CD14-positive monocyte (primary cell): ENCODE measurements around the gene SASH1. TPM values are rescaled to one million over a fixed set of nuclear protein-coding genes. Genes with fewer than 3 reads are reported as not detected.

Experiments used
- DNase-seq, 3 donors: peaks; one replicate each; pipeline ENCODE4 v3.0.0-alpha.2; 2011 to 2022
- H2AFZ ChIP-seq: 2 replicates; pipeline ENCODE4 v1.6.0; 2012; ENCODE audit warnings: mild to moderate bottlenecking, low read depth, low read length, inconsistent platforms; ENCODE audit not compliant: insufficient read depth, poor library complexity, severe bottlenecking
- H3K27ac ChIP-seq, 2 donors: 1 replicate in 1 of 2; 2 replicates in 1 of 2; pipeline ENCODE4 v1.5.1; 2012 to 2013; ENCODE audit warnings: low read length in 2 of 2, control low read depth in 1 of 2, inconsistent platforms in 1 of 2, low read depth in 1 of 2, mild to moderate bottlenecking in 1 of 2
- H3K27me3 ChIP-seq, 2 donors: one replicate each; pipeline versions ENCODE4 v1.6.0 to v1.6.1; 2011 to 2013; ENCODE audit warnings: low read length in 2 of 2; ENCODE audit not compliant: control insufficient read depth in 2 of 2, insufficient read depth in 2 of 2
- H3K36me3 ChIP-seq, 2 donors: replicated peaks in 1 of 2; 1 replicate in 1 of 2; 2 replicates in 1 of 2; pipeline versions ENCODE4 v1.5.1 to v1.6.1; 2012 to 2013; ENCODE audit warnings: low read length in 2 of 2, control low read depth in 1 of 2, inconsistent platforms in 1 of 2, mild to moderate bottlenecking in 1 of 2; ENCODE audit not compliant: insufficient read depth in 2 of 2, control insufficient read depth in 1 of 2
- H3K4me1 ChIP-seq, 2 donors: 1 replicate in 1 of 2; 2 replicates in 1 of 2; pipeline versions ENCODE4 v1.5.1 to v1.6.1; 2012 to 2013; ENCODE audit warnings: low read length in 2 of 2, control low read depth in 1 of 2, inconsistent platforms in 1 of 2, mild to moderate bottlenecking in 1 of 2, moderate library complexity in 1 of 2; ENCODE audit not compliant: insufficient read depth in 2 of 2, control insufficient read depth in 1 of 2
- H3K4me2 ChIP-seq: replicated peaks from 2 replicates; pipeline ENCODE3; 2012; ENCODE audit warnings: low read length, moderate library complexity, mild to moderate bottlenecking; ENCODE audit not compliant: poor library complexity, severe bottlenecking; ENCODE audit errors: extremely low read depth
- H3K4me3 ChIP-seq, 3 experiments: fragments of 200-600 bp in 1 of 3; sonication (generic) in 1 of 3; replicated peaks in 1 of 3; 1 replicate in 2 of 3; 2 replicates in 1 of 3; pipeline ENCODE4 v1.5.1; 2011 to 2013; ENCODE audit warnings: low read length in 3 of 3, mild to moderate bottlenecking in 3 of 3, control low read depth in 2 of 3, low read depth in 2 of 3, inconsistent platforms in 1 of 3, moderate library complexity in 1 of 3
- H3K79me2 ChIP-seq: 2 replicates; pipeline ENCODE4 v1.6.0; 2012; ENCODE audit warnings: mild to moderate bottlenecking, control low read depth, inconsistent platforms, low read length, moderate library complexity; ENCODE audit not compliant: insufficient read depth
- H3K9ac ChIP-seq: 2 replicates; pipeline ENCODE4 v1.6.0; 2017; ENCODE audit warnings: low read length, mild to moderate bottlenecking; ENCODE audit not compliant: insufficient read depth, poor library complexity, severe bottlenecking
- H3K9me3 ChIP-seq, 2 donors: replicated peaks in 1 of 2; 1 replicate in 1 of 2; 2 replicates in 1 of 2; pipeline versions ENCODE4 v1.5.1 to v1.6.1; 2012 to 2013; ENCODE audit warnings: low read length in 2 of 2, control low read depth in 1 of 2; ENCODE audit not compliant: control insufficient read depth in 1 of 2, insufficient read depth in 1 of 2
- H4K20me1 ChIP-seq: 2 replicates; pipeline ENCODE4 v1.6.0; 2012; ENCODE audit warnings: mild to moderate bottlenecking, low read length, control low read depth, moderate library complexity; ENCODE audit not compliant: insufficient read depth
- H3K27ac Mint-ChIP-seq, 7 donors: one replicate each; pipeline ENCODE4 v1.8.0; 2020; ENCODE audit warnings: mild to moderate bottlenecking in 7 of 7, mixed read lengths in 7 of 7, moderate library complexity in 6 of 7, inconsistent platforms in 2 of 7
- H3K27me3 Mint-ChIP-seq, 3 donors: one replicate each; pipeline ENCODE4 v1.8.0; 2021 to 2022; ENCODE audit warnings: low read depth in 3 of 3, mild to moderate bottlenecking in 3 of 3, mixed read lengths in 3 of 3, moderate library complexity in 3 of 3, inconsistent platforms in 1 of 3
- H3K36me3 Mint-ChIP-seq, 2 donors: one replicate each; pipeline ENCODE4 v1.8.0; 2020; ENCODE audit warnings: mixed read lengths in 2 of 2, inconsistent platforms in 1 of 2, mild to moderate bottlenecking in 1 of 2
- H3K4me1 Mint-ChIP-seq: one replicate; pipeline ENCODE4 v1.8.0; 2020; ENCODE audit warnings: mild to moderate bottlenecking, mixed read lengths
- H3K4me3 Mint-ChIP-seq, 2 donors: one replicate each; pipeline ENCODE4 v1.8.0; 2020; ENCODE audit warnings: mild to moderate bottlenecking in 2 of 2, mixed read lengths in 2 of 2, moderate library complexity in 1 of 2
- H3K9me3 Mint-ChIP-seq, 7 donors: one replicate each; pipeline ENCODE4 v1.8.0; 2020 to 2022; ENCODE audit warnings: mixed read lengths in 7 of 7, mild to moderate bottlenecking in 6 of 7, moderate library complexity in 6 of 7, inconsistent platforms in 2 of 7
- WGBS: methylation state at CpG from one replicate; pipeline ENCODE4 v1.1.5; 2013; ENCODE audit warnings: missing lambda C conversion rate; ENCODE audit not compliant: insufficient coverage; 5-methylcytosine and 5-hydroxymethylcytosine counted together
- intact Hi-C, 2 donors: fragments of 100-400 bp; cut with micrococcal nuclease; formaldehyde crosslinking; loops; one replicate each; pipeline versions ENCODE4 v1.15.0 to v1.15.1; 2023
- polyA plus RNA-seq, 3 donors: library from polyadenylated mRNA; depleted of rRNA in 1 of 3; unstranded in 2 of 3; stranded (reverse) in 1 of 3; fragments of 300-500 nt in 2 of 3; fragments of >200 nt in 1 of 3; fragmentation: Illumina TruSeq in 2 of 3; gene quantifications; 1 replicate in 2 of 3; 2 replicates in 1 of 3; pipeline ENCODE4 v1.2.3, GENCODE V29; 2012 to 2021
- TF ChIP-seq, protein P1 (sequence below): fragments of 200-600 bp; IDR thresholded peaks from one replicate; pipeline ENCODE4 v1.8.0; 2022; ENCODE audit warnings: antibody characterized with exemption, mild to moderate bottlenecking

Gene SASH1
- polyA plus RNA-seq, 3 donors: 0.90 to 5.1 (median 4.7) TPM

DNA sequence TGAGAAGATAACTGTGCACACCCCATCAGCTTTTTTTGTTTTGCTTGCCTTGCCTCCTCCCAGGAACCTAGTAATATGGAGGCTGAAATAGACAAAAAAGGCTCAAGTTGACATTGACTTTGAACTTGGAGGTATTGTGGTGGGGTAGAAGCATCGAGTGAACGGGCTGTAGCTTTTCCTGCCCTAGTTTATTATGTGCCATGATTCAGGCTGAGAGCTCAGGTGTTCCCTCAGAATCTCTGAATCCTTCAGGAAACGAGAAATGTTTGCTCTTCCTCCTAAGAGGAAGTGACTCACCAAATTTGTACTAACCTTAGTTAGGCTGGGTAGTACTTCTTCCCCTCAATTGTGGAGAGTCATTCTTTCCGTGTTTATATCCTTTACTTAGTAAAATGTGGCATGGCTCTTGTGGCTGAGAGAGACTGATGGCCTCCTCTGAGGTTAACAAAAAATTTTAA is 98.8 kb downstream of the SASH1 start:
- Mint-ChIP-seq H3K4me1 (peaks cover 8% of the 10 kb centered on the region), H3K4me3 (no peak overlapping the region), H3K36me3 (no peaks in the 10 kb centered on the region), H3K9me3 (peaks cover 0 to 2% (median 0%) of the 10 kb centered on the region in 7 donors), H3K27me3 (peaks cover 7 to 14% (median 12%) of the 10 kb centered on the region in 3 donors), H3K27ac (no peak overlapping the region)
- DNase-seq: peak in 2 of 3 donors; percentile 27 to 42
- H3K9ac ChIP-seq: no peak overlapping the region
- no peaks in the 10 kb centered on the region for H4K20me1 ChIP-seq
- TF ChIP-seq, protein P1, sequence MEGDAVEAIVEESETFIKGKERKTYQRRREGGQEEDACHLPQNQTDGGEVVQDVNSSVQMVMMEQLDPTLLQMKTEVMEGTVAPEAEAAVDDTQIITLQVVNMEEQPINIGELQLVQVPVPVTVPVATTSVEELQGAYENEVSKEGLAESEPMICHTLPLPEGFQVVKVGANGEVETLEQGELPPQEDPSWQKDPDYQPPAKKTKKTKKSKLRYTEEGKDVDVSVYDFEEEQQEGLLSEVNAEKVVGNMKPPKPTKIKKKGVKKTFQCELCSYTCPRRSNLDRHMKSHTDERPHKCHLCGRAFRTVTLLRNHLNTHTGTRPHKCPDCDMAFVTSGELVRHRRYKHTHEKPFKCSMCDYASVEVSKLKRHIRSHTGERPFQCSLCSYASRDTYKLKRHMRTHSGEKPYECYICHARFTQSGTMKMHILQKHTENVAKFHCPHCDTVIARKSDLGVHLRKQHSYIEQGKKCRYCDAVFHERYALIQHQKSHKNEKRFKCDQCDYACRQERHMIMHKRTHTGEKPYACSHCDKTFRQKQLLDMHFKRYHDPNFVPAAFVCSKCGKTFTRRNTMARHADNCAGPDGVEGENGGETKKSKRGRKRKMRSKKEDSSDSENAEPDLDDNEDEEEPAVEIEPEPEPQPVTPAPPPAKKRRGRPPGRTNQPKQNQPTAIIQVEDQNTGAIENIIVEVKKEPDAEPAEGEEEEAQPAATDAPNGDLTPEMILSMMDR: no peak
- H2AFZ ChIP-seq: no peak overlapping the region
- peaks cover 6% of the 10 kb centered on the region in 2 donors for H3K4me1 ChIP-seq
- H3K4me3 ChIP-seq: no peak overlapping the region
- 13% methylated on average over 2 of the region's 4 CpGs for WGBS
- H3K36me3 ChIP-seq: no peaks in the 10 kb centered on the region
- intact Hi-C loops: no loop called here
- no peaks in the 10 kb centered on the region for H3K79me2 ChIP-seq
- H3K9me3 ChIP-seq: no peaks in the 10 kb centered on the region
- no peak overlapping the region for H3K27ac ChIP-seq
- H3K27me3 ChIP-seq: no peaks in the 10 kb centered on the region
- no peak overlapping the region for H3K4me2 ChIP-seq

DNA sequence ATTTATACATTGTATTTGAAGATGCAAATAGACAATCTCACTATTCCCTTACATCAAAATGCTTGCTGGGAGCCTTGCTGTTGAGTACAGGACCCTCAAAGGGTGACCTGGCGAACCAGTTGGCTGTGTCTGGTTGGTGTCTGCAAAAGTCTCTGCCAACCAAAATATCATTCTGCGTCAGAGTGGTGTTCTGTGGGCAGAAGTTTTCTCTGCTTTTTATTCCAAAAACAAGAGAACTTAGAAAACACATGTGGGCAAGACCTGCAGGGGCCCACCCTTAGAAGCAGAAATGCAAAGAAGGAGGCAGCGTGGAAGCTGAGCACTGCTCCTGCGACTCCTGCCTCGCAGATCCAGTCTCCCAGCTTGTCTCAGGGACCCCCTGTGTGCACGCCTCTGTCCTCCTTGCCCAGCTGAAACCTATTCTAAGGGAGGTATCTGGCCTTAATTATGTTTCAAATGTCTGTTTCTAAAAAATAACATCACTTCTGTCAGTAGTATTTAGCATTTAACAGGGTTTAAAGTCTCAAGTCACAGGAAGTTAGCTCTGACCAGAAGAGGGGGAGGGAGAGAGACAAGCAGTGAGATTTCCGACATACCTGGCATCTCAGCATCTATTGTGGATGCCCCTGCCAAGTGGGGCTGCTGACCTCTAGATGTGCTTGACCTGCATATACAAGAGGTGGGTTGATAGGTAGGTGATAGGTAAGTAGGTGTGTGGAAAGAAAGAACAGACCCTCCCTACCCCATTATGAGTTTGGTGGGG is 101.3 kb downstream of the SASH1 start:
- TF ChIP-seq, protein P1: no peak
- H2AFZ ChIP-seq: no peak overlapping the region
- H3K27ac ChIP-seq: no peak overlapping the region
- no peak overlapping the region for H3K4me2 ChIP-seq
- Mint-ChIP-seq H3K36me3 (no peaks in the 10 kb centered on the region), H3K4me3 (no peak overlapping the region), H3K4me1 (peaks cover 27% of the 10 kb centered on the region), H3K27me3 (peaks cover 4 to 19% (median 17%) of the 10 kb centered on the region in 3 donors), H3K9me3 (peaks cover 0 to 1% (median 0%) of the 10 kb centered on the region in 7 donors), H3K27ac (no peak overlapping the region)
- H3K9me3 ChIP-seq: no peaks in the 10 kb centered on the region
- no peak overlapping the region for H3K4me3 ChIP-seq
- WGBS: 97% methylated on average over 5 of the region's 7 CpGs
- peaks cover 6 to 20% of the 10 kb centered on the region in 2 donors for H3K4me1 ChIP-seq
- H3K36me3 ChIP-seq: no peaks in the 10 kb centered on the region
- no peak overlapping the region for H3K9ac ChIP-seq
- H3K27me3 ChIP-seq: no peaks in the 10 kb centered on the region
- no peaks in the 10 kb centered on the region for H3K79me2 ChIP-seq
- intact Hi-C loops: no loop called here
- no peak for DNase-seq
- H4K20me1 ChIP-seq: no peaks in the 10 kb centered on the region
